D721Med (cell line): ENCODE data around the gene UQCC2.

Experiments
- DNase-seq: peaks from one replicate; pipeline ENCODE4 v3.0.0; 2011; ENCODE audit warnings: low spot score; ENCODE audit not compliant: insufficient read length
- FAIRE-seq: peaks from 2 replicates; lab custom pipeline; 2011; peaks lifted over from hg19 to GRCh38; lab: Jason Lieb, UNC
- CTCF ChIP-seq: IDR thresholded peaks from 2 replicates; pipeline ENCODE4 v1.5.1; 2012; ENCODE audit warnings: mild to moderate bottlenecking, control low read depth; ENCODE audit not compliant: insufficient read depth; ENCODE audit errors: missing control alignments

The UQCC2 gene

GRCh38 chr6:33675968-33676367 lies 35.5 kb downstream of the UQCC2 start:
- no peak for TF ChIP-seq CTCF
- no peak for FAIRE-seq
- no peak for DNase-seq

GRCh38 chr6:33673851-33674250 lies 37.6 kb downstream of the UQCC2 start:
- no peak for DNase-seq
- FAIRE-seq: no peak
- no peak for TF ChIP-seq CTCF

DNA sequence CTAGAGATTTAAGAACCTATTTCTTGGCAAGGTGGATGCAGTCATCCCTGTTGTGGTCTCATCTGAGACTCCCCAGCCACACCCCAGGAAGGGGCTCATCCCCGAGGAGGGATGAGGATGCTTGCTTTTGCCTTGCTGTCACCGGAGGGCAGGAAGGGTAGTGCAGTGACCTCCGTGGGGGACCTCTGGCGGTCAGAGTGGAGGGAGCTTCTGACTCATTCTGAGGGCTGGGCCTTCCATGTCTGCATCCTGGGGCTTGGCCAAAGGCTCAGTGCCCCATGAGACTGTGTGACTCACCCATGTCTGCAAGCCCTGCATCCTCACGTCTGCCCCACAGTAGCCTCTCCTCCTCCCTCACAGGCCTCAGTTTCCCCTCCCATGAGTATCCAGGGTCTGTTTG lies 38.7 kb downstream of the UQCC2 start:
- DNase-seq: no peak
- FAIRE-seq: no peak

GRCh38 chr6:33671744-33672072 lies 39.8 kb downstream of the UQCC2 start:
- DNase-seq (no peak), FAIRE-seq (no peak)
- TF ChIP-seq CTCF: no peak

More for the DNA sequence above, 38.7 kb downstream of the UQCC2 start:
- no peak for TF ChIP-seq CTCF

DNA sequence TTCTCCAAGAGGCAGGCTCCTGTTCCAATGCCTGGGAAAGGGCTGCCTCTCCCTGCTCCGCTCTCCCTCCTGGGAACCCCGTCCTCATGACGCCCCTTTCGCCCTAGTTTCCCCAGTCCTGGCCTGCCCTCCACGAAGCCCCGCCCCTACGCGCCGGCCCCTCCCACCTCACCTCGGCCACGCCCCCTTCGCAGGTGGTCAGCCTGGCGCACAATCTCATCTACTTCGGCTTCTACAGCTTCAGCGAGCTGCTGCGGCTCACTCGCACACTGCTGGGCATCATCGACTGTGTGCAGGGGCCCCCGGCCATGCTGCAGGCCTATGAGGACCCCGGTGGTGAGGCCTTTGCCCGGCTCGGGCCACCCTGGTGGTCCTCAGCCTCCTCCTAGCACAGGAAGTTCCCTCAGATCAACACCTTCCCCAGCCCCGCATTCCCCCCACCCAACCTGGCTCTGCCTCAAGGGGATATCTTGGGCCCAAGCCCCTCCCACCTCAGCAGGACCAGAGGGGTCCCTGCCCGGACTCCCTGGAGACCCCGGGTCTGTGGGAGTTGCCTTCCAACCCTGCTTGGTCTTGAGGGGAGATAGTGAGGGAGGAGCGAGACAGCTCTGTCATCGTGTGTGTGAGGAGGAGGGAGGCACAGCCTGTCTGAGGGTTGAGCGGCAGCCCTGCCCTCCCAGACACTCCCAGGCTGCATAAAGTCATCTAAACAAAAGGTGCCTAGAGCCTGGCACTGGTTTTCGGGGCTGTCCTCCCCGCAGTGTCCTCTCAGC lies 40.3 kb downstream of the UQCC2 start:
- DNase-seq (no peak), FAIRE-seq (no peak)
- TF ChIP-seq CTCF: no peak

DNA sequence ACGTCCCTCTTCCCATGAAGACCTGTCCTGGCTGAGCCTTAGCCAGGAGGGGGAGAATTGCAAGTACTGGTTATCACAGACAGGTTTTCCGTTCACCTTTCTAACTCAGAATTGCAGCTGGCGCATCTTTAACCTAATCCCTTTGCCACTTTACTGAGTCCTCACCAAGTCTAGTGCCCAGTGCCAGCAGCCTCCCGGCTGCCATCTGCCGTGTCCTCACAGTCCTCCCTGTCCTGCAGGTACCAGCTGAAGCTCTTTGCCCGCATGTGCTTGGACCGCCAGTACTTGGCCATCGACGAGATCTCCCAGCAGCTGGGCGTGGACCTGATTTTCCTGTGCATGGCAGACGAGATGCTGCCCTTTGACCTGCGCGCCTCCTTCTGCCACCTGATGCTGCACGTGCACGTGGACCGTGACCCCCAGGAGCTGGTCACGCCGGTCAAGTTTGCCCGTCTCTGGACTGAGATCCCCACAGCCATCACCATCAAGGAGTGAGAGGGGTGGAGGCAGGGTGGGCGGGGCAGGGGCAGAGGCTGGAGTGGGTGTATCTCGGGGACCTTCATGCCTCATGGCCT lies 41.3 kb downstream of the UQCC2 start:
- no peak for FAIRE-seq
- no peak for DNase-seq
- no peak for TF ChIP-seq CTCF

- DNase-seq (no peak), FAIRE-seq (no peak)
- no peak for TF ChIP-seq CTCF
These were observed 42.6 kb downstream of the UQCC2 start for GRCh38 chr6:33668914-33669313.
